Smooth muscle cell (in vitro differentiated cells): ENCODE data around the gene TLNRD1. TPM values are rescaled to one million over a fixed set of nuclear protein-coding genes. Genes with fewer than 3 reads are reported as not detected.

ENCODE experiments used
- DNase-seq: peaks from one replicate; lab custom pipeline; 2025; ENCODE audit not compliant: unreplicated experiment; lab: John Stamatoyannopoulos, UW
- H2AFZ ChIP-seq: fragments of 200-600 bp; sonication (generic); 2 replicates; pipeline ENCODE4 v1.6.0; 2016; ENCODE audit warnings: antibody characterized with exemption, low read depth, mild to moderate bottlenecking
- H3F3A ChIP-seq: fragments of 200-600 bp; sonication (generic); 2 replicates; pipeline ENCODE4 v1.6.0; 2017; ENCODE audit warnings: antibody characterized with exemption, low read depth
- H3K27ac ChIP-seq: fragments of 200-600 bp; sonication (generic); 2 replicates; pipeline ENCODE4 v1.5.1; 2016; ENCODE audit warnings: low read depth, mild to moderate bottlenecking
- H3K27me3 ChIP-seq: fragments of 200-600 bp; sonication (generic); 2 replicates; pipeline ENCODE4 v1.6.1; 2016; ENCODE audit warnings: low read depth, mild to moderate bottlenecking
- H3K36me3 ChIP-seq: fragments of 200-600 bp; sonication (generic); 2 replicates; pipeline ENCODE4 v1.5.1; 2016; ENCODE audit warnings: low read depth
- H3K4me1 ChIP-seq: fragments of 200-600 bp; sonication (generic); 2 replicates; pipeline ENCODE4 v1.5.1; 2016; ENCODE audit warnings: low read depth
- H3K4me2 ChIP-seq: fragments of 200-600 bp; sonication (generic); 2 replicates; pipeline ENCODE4 v1.6.0; 2016; ENCODE audit warnings: mild to moderate bottlenecking
- H3K4me3 ChIP-seq: fragments of 200-600 bp; sonication (generic); 2 replicates; pipeline ENCODE4 v1.5.1; 2016; ENCODE audit warnings: mild to moderate bottlenecking
- H3K79me2 ChIP-seq: fragments of 200-600 bp; sonication (generic); 2 replicates; pipeline ENCODE4 v1.6.0; 2016; ENCODE audit warnings: low read depth, mild to moderate bottlenecking
- H3K9ac ChIP-seq: fragments of 200-600 bp; sonication (generic); 2 replicates; pipeline ENCODE4 v1.6.0; 2016; ENCODE audit warnings: low read depth
- H3K9me3 ChIP-seq: fragments of 200-600 bp; sonication (generic); replicated peaks from 2 replicates; pipeline ENCODE4 v1.5.1; 2016; ENCODE audit warnings: low read depth
- H4K20me1 ChIP-seq: fragments of 200-600 bp; sonication (generic); 2 replicates; pipeline ENCODE4 v1.6.0; 2016; ENCODE audit warnings: low read depth
- WGBS: methylation state at CpG from one replicate; pipeline ENCODE4 v1.1.7; 2016; ENCODE audit warnings: low lambda C conversion rate; 5-methylcytosine and 5-hydroxymethylcytosine counted together
- polyA plus RNA-seq: library from polyadenylated mRNA; unstranded; fragments of >200 nt; fragmentation: Nextera tagmentation; extraction: Ambion mirVana; gene quantifications from 2 replicates; pipeline ENCODE4 v1.2.1, GENCODE V29; 2016
- total RNA-seq: library from RNA; depleted of rRNA; stranded (reverse); fragments of >200 nt; gene quantifications from 2 replicates; pipeline ENCODE4 v1.2.3, GENCODE V29; 2014
- TF ChIP-seq, protein P1 (sequence below): fragments of 200-600 bp; sonication (generic); IDR thresholded peaks from 2 replicates; pipeline ENCODE4 v1.5.1; 2017; ENCODE audit warnings: borderline replicate concordance, mild to moderate bottlenecking, antibody characterized with exemption; ENCODE audit not compliant: insufficient read depth, poor library complexity, severe bottlenecking

The TLNRD1 gene
- total and polyA plus RNA-seq, 2 experiments from 2014 or later, result 11.3 to 14.1 TPM

DNA sequence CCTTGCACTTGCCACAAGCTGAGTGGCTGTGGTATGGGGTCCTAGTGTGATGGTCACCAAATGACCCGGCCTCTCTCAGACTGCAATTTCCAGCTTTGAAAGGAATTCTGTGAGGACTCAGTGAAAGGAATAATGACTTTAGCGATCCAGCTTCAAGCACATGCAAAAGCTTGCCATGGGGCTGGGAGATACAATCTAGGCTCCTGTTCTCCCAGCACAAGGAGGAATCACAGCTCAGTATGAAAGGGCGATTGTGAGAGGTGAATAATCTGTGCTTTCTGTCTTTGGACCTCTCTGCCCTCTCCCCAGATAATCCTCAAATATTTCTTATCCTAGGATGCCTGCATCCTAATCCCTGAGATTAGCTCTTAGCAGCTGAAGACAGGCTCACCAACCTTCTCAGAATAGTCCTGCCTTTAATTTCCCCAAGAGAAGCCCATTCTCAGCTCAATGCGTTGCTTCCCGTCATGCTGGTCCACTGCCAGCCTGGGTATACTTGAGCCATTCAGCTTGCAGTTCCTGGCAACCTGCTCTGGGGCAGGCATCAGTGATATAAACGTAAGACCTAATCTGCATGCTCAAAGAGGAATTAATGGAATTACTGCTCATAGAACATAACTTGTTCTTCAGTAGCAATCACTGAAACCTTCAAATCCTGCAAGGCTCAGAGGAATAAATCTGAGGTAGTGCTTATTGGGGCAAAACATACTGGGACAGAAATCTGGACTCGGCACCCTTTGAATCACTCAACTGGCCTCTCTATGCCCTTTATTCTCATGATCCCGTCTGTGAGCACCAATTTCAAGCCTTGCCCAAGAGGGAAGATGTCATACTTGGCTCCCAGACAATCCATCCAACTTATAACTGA is 15.1 kb downstream of the TLNRD1 start:
- no peaks in the 10 kb centered on the region for H3K4me1 ChIP-seq
- TF ChIP-seq, protein P1, sequence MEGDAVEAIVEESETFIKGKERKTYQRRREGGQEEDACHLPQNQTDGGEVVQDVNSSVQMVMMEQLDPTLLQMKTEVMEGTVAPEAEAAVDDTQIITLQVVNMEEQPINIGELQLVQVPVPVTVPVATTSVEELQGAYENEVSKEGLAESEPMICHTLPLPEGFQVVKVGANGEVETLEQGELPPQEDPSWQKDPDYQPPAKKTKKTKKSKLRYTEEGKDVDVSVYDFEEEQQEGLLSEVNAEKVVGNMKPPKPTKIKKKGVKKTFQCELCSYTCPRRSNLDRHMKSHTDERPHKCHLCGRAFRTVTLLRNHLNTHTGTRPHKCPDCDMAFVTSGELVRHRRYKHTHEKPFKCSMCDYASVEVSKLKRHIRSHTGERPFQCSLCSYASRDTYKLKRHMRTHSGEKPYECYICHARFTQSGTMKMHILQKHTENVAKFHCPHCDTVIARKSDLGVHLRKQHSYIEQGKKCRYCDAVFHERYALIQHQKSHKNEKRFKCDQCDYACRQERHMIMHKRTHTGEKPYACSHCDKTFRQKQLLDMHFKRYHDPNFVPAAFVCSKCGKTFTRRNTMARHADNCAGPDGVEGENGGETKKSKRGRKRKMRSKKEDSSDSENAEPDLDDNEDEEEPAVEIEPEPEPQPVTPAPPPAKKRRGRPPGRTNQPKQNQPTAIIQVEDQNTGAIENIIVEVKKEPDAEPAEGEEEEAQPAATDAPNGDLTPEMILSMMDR, result no peak
- no peaks in the 10 kb centered on the region for H3K27me3 ChIP-seq
- no peak overlapping the region for H3K27ac ChIP-seq
- H3F3A ChIP-seq, result no peaks in the 10 kb centered on the region
- no peaks in the 10 kb centered on the region for H3K79me2 ChIP-seq
- H4K20me1 ChIP-seq, result peaks cover 3% of the 10 kb centered on the region
- 71% methylated on average over 8 of the region's 8 CpGs for WGBS
- no peaks in the 10 kb centered on the region for H3K9me3 ChIP-seq
- DNase-seq, result no peak
- H3K9ac ChIP-seq, result no peak overlapping the region
- no peak overlapping the region for H3K4me2 ChIP-seq
- H3K36me3 ChIP-seq, result no peaks in the 10 kb centered on the region
- no peak overlapping the region for H2AFZ ChIP-seq
- H3K4me3 ChIP-seq, result no peak overlapping the region

- no peak for DNase-seq
- no peak overlapping the region for H3K4me2 ChIP-seq
- H3K4me3 ChIP-seq, result no peak overlapping the region
- no peaks in the 10 kb centered on the region for H4K20me1 ChIP-seq
- H3K9me3 ChIP-seq, result no peaks in the 10 kb centered on the region
- no peaks in the 10 kb centered on the region for H3K27me3 ChIP-seq
- H3K36me3 ChIP-seq, result no peaks in the 10 kb centered on the region
- no peak overlapping the region for H2AFZ ChIP-seq
- no peaks in the 10 kb centered on the region for H3F3A ChIP-seq
- no peak overlapping the region for H3K9ac ChIP-seq
- no peaks in the 10 kb centered on the region for H3K4me1 ChIP-seq
- H3K79me2 ChIP-seq, result no peaks in the 10 kb centered on the region
- TF ChIP-seq, protein P1, result no peak
- 73% methylated on average over 1 of the region's 1 CpG for WGBS
- H3K27ac ChIP-seq, result no peak overlapping the region
Measured at GRCh38 chr15:81016489-81017068, 15.9 kb downstream of the TLNRD1 start.

DNA sequence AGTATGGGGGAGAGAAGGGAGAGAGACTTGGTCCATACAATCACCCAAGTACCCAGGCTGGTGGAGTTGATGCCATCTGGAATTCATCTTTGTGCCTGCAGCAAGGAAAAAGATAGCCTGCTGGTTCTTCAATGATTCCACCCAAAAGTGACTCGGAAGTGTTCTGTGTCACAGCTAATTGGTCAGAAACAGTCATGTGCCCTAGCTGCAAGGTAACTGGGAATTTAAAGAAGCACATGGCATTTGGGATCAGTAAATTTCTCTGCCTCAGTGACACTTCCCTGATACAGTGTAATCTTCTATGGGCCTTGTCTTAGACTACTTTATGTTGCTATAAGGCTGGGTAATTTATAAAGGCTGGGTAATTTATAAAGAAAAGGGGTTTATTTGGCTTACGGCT is 17.5 kb downstream of the TLNRD1 start:
- no peak for DNase-seq
- H3K4me3 ChIP-seq, result no peak overlapping the region
- no peak overlapping the region for H3K9ac ChIP-seq
- no peaks in the 10 kb centered on the region for H3F3A ChIP-seq
- H4K20me1 ChIP-seq, result no peaks in the 10 kb centered on the region
- no peaks in the 10 kb centered on the region for H3K27me3 ChIP-seq
- H3K4me1 ChIP-seq, result no peaks in the 10 kb centered on the region
- 88% methylated on average over 2 of the region's 2 CpGs for WGBS
- H3K36me3 ChIP-seq, result no peaks in the 10 kb centered on the region
- H2AFZ ChIP-seq, result no peak overlapping the region
- TF ChIP-seq, protein P1, result no peak
- no peak overlapping the region for H3K27ac ChIP-seq
- H3K79me2 ChIP-seq, result no peaks in the 10 kb centered on the region
- no peaks in the 10 kb centered on the region for H3K9me3 ChIP-seq
- H3K4me2 ChIP-seq, result no peak overlapping the region
